Activated naive CD8-positive, alpha-beta T cell (primary cell): Measurements from ENCODE around the gene KRT40.

ENCODE experiments used
- H3K27ac Mint-ChIP-seq: one replicate; pipeline ENCODE4 v1.8.0; 2021; ENCODE audit warnings: mixed read lengths
- H3K27me3 Mint-ChIP-seq: one replicate; pipeline ENCODE4 v1.8.0; 2021; ENCODE audit warnings: mixed read lengths
- H3K36me3 Mint-ChIP-seq: one replicate; pipeline ENCODE4 v1.8.0; 2021; ENCODE audit warnings: mixed read lengths
- H3K4me1 Mint-ChIP-seq: one replicate; pipeline ENCODE4 v1.8.0; 2021; ENCODE audit warnings: low read depth, mixed read lengths
- H3K4me3 Mint-ChIP-seq: one replicate; pipeline ENCODE4 v1.8.0; 2021; ENCODE audit warnings: mild to moderate bottlenecking, mixed read lengths
- H3K9me3 Mint-ChIP-seq: one replicate; pipeline ENCODE4 v1.8.0; 2021; ENCODE audit warnings: low read depth, mixed read lengths

Gene KRT40

GRCh38 chr17:40984226-40984625 lies at the start of gene KRT40:
KRT40 (minus strand) TSS chr17:40984326; CDS start chr17:40984273, 53 bp downstream.
- no peaks in the 10 kb centered on the region for H3K9me3 Mint-ChIP-seq
- H3K4me1 Mint-ChIP-seq: no peaks in the 10 kb centered on the region
- H3K4me3 Mint-ChIP-seq: no peak within 1 kb of the TSS
- peaks cover 9% of the 10 kb centered on the region for H3K27me3 Mint-ChIP-seq
- H3K36me3 Mint-ChIP-seq: no peaks in the 10 kb centered on the region
- no peak within 1 kb of the TSS for H3K27ac Mint-ChIP-seq

- H3K4me1 Mint-ChIP-seq: peaks cover 6% of the 10 kb centered on the region
- peaks cover 7% of the 10 kb centered on the region for H3K27me3 Mint-ChIP-seq
- H3K9me3 Mint-ChIP-seq: no peaks in the 10 kb centered on the region
- no peak within 1 kb of the TSS for H3K27ac Mint-ChIP-seq
- H3K4me3 Mint-ChIP-seq: no peak within 1 kb of the TSS
- H3K36me3 Mint-ChIP-seq: no peaks in the 10 kb centered on the region
Observed at GRCh38 chr17:41029633-41030245, 45.6 kb upstream of the KRT40 start, which contains the start of gene KRTAP1-4. KRTAP1-4 (minus strand) TSS chr17:41030195; CDS start chr17:41030078, 117 bp downstream.

GRCh38 chr17:41026715-41027471 lies 42.8 kb upstream of the KRT40 start, which contains the start of gene KRTAP1-5:
KRTAP1-5 (minus strand) TSS chr17:41027208; CDS start chr17:41027155, 53 bp downstream.
- peaks cover 3% of the 10 kb centered on the region for H3K36me3 Mint-ChIP-seq
- H3K27ac Mint-ChIP-seq: no peak within 1 kb of the TSS
- H3K9me3 Mint-ChIP-seq: no peaks in the 10 kb centered on the region
- peaks cover 9% of the 10 kb centered on the region for H3K27me3 Mint-ChIP-seq
- peaks cover 11% of the 10 kb centered on the region for H3K4me1 Mint-ChIP-seq
- H3K4me3 Mint-ChIP-seq: no peak within 1 kb of the TSS

GRCh38 chr17:41024697-41025096 lies 40.6 kb upstream of the KRT40 start:
- no peak overlapping the region for H3K27ac Mint-ChIP-seq
- H3K9me3 Mint-ChIP-seq: no peaks in the 10 kb centered on the region
- H3K4me1 Mint-ChIP-seq: peaks cover 11% of the 10 kb centered on the region
- H3K4me3 Mint-ChIP-seq: no peak overlapping the region
- H3K27me3 Mint-ChIP-seq: peaks cover 9% of the 10 kb centered on the region
- H3K36me3 Mint-ChIP-seq: peaks cover 3% of the 10 kb centered on the region

GRCh38 chr17:41020336-41020735 lies 36.2 kb upstream of the KRT40 start:
- no peak overlapping the region for H3K4me3 Mint-ChIP-seq

GRCh38 chr17:41019415-41019814 lies 35.3 kb upstream of the KRT40 start:
- Mint-ChIP-seq H3K27ac (no peak overlapping the region), H3K4me1 (peaks cover 2% of the 10 kb centered on the region), H3K36me3 (peaks cover 3% of the 10 kb centered on the region), H3K9me3 (no peaks in the 10 kb centered on the region), H3K27me3 (peaks cover 2% of the 10 kb centered on the region), H3K4me3 (no peak overlapping the region)

More at GRCh38 chr17:41020336-41020735, 36.2 kb upstream of the KRT40 start:
- peaks cover 11% of the 10 kb centered on the region for H3K4me1 Mint-ChIP-seq
- no peaks in the 10 kb centered on the region for H3K9me3 Mint-ChIP-seq
- H3K27ac Mint-ChIP-seq: no peak overlapping the region
- H3K36me3 Mint-ChIP-seq: peaks cover 3% of the 10 kb centered on the region
- H3K27me3 Mint-ChIP-seq: peaks cover 4% of the 10 kb centered on the region

GRCh38 chr17:41018541-41018940 lies 34.4 kb upstream of the KRT40 start:
- no peaks in the 10 kb centered on the region for H3K9me3 Mint-ChIP-seq
- peaks cover 3% of the 10 kb centered on the region for H3K36me3 Mint-ChIP-seq
- H3K4me3 Mint-ChIP-seq: no peak overlapping the region
- H3K4me1 Mint-ChIP-seq: no peaks in the 10 kb centered on the region
- H3K27ac Mint-ChIP-seq: no peak overlapping the region
- peaks cover 2% of the 10 kb centered on the region for H3K27me3 Mint-ChIP-seq

GRCh38 chr17:41016578-41017215 lies 32.6 kb upstream of the KRT40 start:
- H3K36me3 Mint-ChIP-seq: no peaks in the 10 kb centered on the region
- H3K4me1 Mint-ChIP-seq: no peaks in the 10 kb centered on the region
- no peak overlapping the region for H3K4me3 Mint-ChIP-seq
- H3K27me3 Mint-ChIP-seq: peaks cover 2% of the 10 kb centered on the region
- no peak overlapping the region for H3K27ac Mint-ChIP-seq
- H3K9me3 Mint-ChIP-seq: no peaks in the 10 kb centered on the region

GRCh38 chr17:41015454-41015853 lies 31.3 kb upstream of the KRT40 start:
- no peaks in the 10 kb centered on the region for H3K4me1 Mint-ChIP-seq

GRCh38 chr17:41013606-41014005 lies 29.5 kb upstream of the KRT40 start:
- peaks cover 2% of the 10 kb centered on the region for H3K27me3 Mint-ChIP-seq

More at GRCh38 chr17:41015454-41015853, 31.3 kb upstream of the KRT40 start:
- Mint-ChIP-seq H3K27ac (no peak overlapping the region), H3K9me3 (no peaks in the 10 kb centered on the region), H3K27me3 (peaks cover 2% of the 10 kb centered on the region), H3K36me3 (no peaks in the 10 kb centered on the region), H3K4me3 (no peak overlapping the region)

GRCh38 chr17:41013181-41013580 lies 29.1 kb upstream of the KRT40 start:
- H3K9me3 Mint-ChIP-seq: no peaks in the 10 kb centered on the region
- no peak overlapping the region for H3K4me3 Mint-ChIP-seq

More at GRCh38 chr17:41013606-41014005, 29.5 kb upstream of the KRT40 start:
- Mint-ChIP-seq H3K27ac (no peak overlapping the region), H3K36me3 (no peaks in the 10 kb centered on the region), H3K4me1 (no peaks in the 10 kb centered on the region), H3K4me3 (no peak overlapping the region), H3K9me3 (no peaks in the 10 kb centered on the region)

GRCh38 chr17:41012326-41013120 lies 28.4 kb upstream of the KRT40 start:
- no peaks in the 10 kb centered on the region for H3K9me3 Mint-ChIP-seq
- H3K4me1 Mint-ChIP-seq: no peaks in the 10 kb centered on the region
- no peaks in the 10 kb centered on the region for H3K36me3 Mint-ChIP-seq
- no peak overlapping the region for H3K4me3 Mint-ChIP-seq
- H3K27ac Mint-ChIP-seq: no peak overlapping the region
- peaks cover under 1% of the 10 kb centered on the region for H3K27me3 Mint-ChIP-seq

More at GRCh38 chr17:41013181-41013580, 29.1 kb upstream of the KRT40 start:
- peaks cover 2% of the 10 kb centered on the region for H3K27me3 Mint-ChIP-seq
- no peak overlapping the region for H3K27ac Mint-ChIP-seq
- no peaks in the 10 kb centered on the region for H3K36me3 Mint-ChIP-seq
- H3K4me1 Mint-ChIP-seq: no peaks in the 10 kb centered on the region

- no peaks in the 10 kb centered on the region for H3K27me3 Mint-ChIP-seq
- no peaks in the 10 kb centered on the region for H3K9me3 Mint-ChIP-seq
- H3K36me3 Mint-ChIP-seq: no peaks in the 10 kb centered on the region
- H3K27ac Mint-ChIP-seq: no peak overlapping the region
- H3K4me3 Mint-ChIP-seq: no peak overlapping the region
- no peaks in the 10 kb centered on the region for H3K4me1 Mint-ChIP-seq
Observed at GRCh38 chr17:41010441-41010840, 26.3 kb upstream of the KRT40 start.

GRCh38 chr17:41009936-41010335 lies 25.8 kb upstream of the KRT40 start:
- Mint-ChIP-seq H3K27me3 (no peaks in the 10 kb centered on the region), H3K36me3 (no peaks in the 10 kb centered on the region), H3K4me3 (no peak overlapping the region), H3K9me3 (no peaks in the 10 kb centered on the region), H3K27ac (no peak overlapping the region), H3K4me1 (no peaks in the 10 kb centered on the region)
